Small intestine (tissue), 7 donors: ENCODE results near the gene XYLT2. TPM values are rescaled to one million over a fixed set of nuclear protein-coding genes. Genes with fewer than 3 reads are reported as not detected.

Experiments
- DNase-seq, 2 donors: peaks; one replicate each; pipeline versions ENCODE4 v3.0.0 to v3.0.0-alpha.2; 2013
- FAIRE-seq: peaks from 2 replicates; lab custom pipeline; 2012; peaks lifted over from hg19 to GRCh38; lab: Jason Lieb, UNC
- H3K27ac ChIP-seq, 3 donors: one replicate each; pipeline ENCODE4 v1.5.1; 2013; ENCODE audit warnings: low read length in 2 of 3, mild to moderate bottlenecking in 2 of 3, control low read depth in 1 of 3, inconsistent platforms in 1 of 3, low read depth in 1 of 3, moderate library complexity in 1 of 3
- H3K27me3 ChIP-seq, 3 donors: one replicate each; pipeline ENCODE4 v1.6.1; 2013; ENCODE audit warnings: low read length in 3 of 3, inconsistent platforms in 1 of 3; ENCODE audit not compliant: control insufficient read depth in 3 of 3, insufficient read depth in 3 of 3
- H3K36me3 ChIP-seq, 3 donors: one replicate each; pipeline ENCODE4 v1.6.1; 2013; ENCODE audit warnings: low read length in 3 of 3, inconsistent platforms in 1 of 3, low read depth in 1 of 3, mild to moderate bottlenecking in 1 of 3, moderate library complexity in 1 of 3; ENCODE audit not compliant: control insufficient read depth in 3 of 3, insufficient read depth in 2 of 3
- H3K4me1 ChIP-seq, 3 donors: one replicate each; pipeline ENCODE4 v1.6.1; 2013; ENCODE audit warnings: low read length in 2 of 3, inconsistent platforms in 1 of 3, low read depth in 1 of 3, mild to moderate bottlenecking in 1 of 3, moderate library complexity in 1 of 3; ENCODE audit not compliant: control insufficient read depth in 3 of 3, insufficient read depth in 2 of 3
- H3K4me3 ChIP-seq, 3 donors: one replicate each; pipeline ENCODE4 v1.5.1; 2013; ENCODE audit warnings: low read length in 3 of 3, control low read depth in 1 of 3, inconsistent platforms in 1 of 3, low read depth in 1 of 3, mild to moderate bottlenecking in 1 of 3, moderate library complexity in 1 of 3
- H3K9me3 ChIP-seq, 2 donors: one replicate each; pipeline ENCODE4 v1.6.1; 2013; ENCODE audit warnings: low read depth in 1 of 2, low read length in 1 of 2; ENCODE audit not compliant: control insufficient read depth in 2 of 2, insufficient read depth in 1 of 2
- WGBS, 3 donors: extraction: QIAGEN DNeasy Blood & Tissue Kit; methylation state at CpG; one replicate each; pipeline ENCODE4 v1.1.7; 2013; 5-methylcytosine and 5-hydroxymethylcytosine counted together
- polyA plus RNA-seq, 4 donors: library from polyadenylated mRNA; stranded (reverse) in 3 of 4; unstranded in 1 of 4; fragments of 200-250 nt in 3 of 4; fragments of 120-200 nt in 1 of 4; gene quantifications; one replicate each; pipeline versions ENCODE4 v1.2.1 to v1.2.3, GENCODE V29; 2013
- donor health status: healthy with polysubstance abuse.
- donor health status: control.
- donor health status: control.
- donor health status: Bipolar disorder and iron deficiency.
- donor health status: healthy.

The XYLT2 gene
- polyA plus RNA-seq, 4 donors = 3.8 to 18.2 (median 6.7) TPM

DNA sequence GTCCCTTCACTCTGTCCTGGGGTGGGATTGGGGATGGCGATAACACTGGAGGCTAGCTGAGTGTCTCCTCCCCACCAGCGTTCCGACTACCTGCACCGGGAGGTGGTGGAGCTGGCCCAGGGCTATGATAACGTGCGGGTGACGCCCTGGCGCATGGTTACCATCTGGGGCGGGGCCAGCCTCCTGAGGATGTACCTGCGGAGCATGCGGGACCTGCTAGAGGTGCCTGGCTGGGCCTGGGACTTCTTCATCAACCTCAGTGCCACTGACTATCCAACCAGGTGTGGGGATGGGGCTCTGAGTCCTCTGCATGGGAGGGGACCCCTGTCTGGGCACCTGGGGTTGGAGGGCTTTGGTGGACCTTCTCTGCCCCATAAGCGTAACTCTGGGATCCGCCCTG, 8.8 kb downstream of the XYLT2 start:
- WGBS, 3 donors = 85 to 95% (median 92%) methylated on average over 13 of the region's 13 CpGs
- H3K36me3 ChIP-seq = peaks cover 11 to 82% (median 13%) of the 10 kb centered on the region in 3 donors
- H3K27me3 ChIP-seq = no peaks in the 10 kb centered on the region
- no peaks in the 10 kb centered on the region for H3K9me3 ChIP-seq
- DNase-seq (no peak), FAIRE-seq (no peak)
- no peak overlapping the region for H3K27ac ChIP-seq
- H3K4me3 ChIP-seq = no peak overlapping the region
- no peaks in the 10 kb centered on the region for H3K4me1 ChIP-seq

DNA sequence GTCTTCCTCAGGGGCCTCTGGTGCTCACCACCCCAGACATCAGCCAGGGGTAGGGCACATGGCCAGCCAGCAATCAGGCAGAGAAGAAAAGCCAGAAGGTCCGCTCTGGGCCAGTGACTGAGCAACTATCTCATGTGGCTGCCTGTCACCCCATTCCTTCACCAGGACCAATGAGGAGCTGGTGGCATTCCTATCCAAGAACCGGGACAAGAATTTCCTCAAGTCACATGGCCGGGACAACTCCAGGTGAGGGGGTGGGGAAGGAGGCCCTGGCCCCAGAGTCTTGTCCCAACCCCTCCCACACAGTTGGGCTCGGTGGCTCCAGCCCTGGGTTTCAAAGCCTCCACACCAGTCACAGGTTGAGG, 9.4 kb downstream of the XYLT2 start:
- Histone ChIP-seq H3K27ac (no peak overlapping the region), H3K36me3 (peaks cover 11 to 88% (median 13%) of the 10 kb centered on the region in 3 donors), H3K9me3 (no peaks in the 10 kb centered on the region), H3K4me3 (no peak overlapping the region), H3K27me3 (no peaks in the 10 kb centered on the region), H3K4me1 (no peaks in the 10 kb centered on the region)
- DNase-seq (no peak), FAIRE-seq (no peak)
- WGBS, 3 donors = 75 to 94% (median 89%) methylated on average over 4 of the region's 4 CpGs

DNA sequence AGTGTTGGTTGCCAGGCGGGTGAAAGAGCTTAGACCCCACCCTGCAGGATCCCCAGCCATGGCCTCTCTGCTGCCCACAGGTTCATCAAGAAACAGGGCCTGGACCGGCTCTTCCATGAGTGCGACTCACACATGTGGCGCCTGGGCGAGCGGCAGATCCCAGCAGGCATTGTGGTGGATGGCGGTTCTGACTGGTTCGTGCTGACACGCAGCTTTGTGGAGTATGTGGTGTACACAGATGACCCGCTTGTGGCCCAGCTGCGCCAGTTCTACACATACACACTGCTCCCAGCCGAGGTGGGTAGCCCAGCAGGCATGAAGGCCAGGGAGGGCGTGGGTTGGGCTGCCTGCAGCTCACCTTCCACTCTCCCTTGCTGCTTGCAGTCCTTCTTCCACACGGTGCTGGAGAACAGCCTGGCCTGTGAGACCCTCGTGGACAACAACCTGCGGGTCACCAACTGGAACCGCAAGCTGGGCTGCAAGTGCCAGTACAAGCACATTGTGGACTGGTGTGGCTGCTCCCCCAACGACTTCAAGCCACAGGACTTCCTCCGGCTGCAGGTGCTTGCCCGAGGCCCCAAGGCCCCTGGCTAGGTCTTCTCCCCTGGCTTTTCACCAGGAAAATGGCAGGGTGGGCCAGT, 9.9 kb downstream of the XYLT2 start:
- no peak overlapping the region for H3K27ac ChIP-seq
- DNase-seq (no peak), FAIRE-seq (no peak)
- H3K4me3 ChIP-seq = no peak overlapping the region
- H3K27me3 ChIP-seq = no peaks in the 10 kb centered on the region
- H3K4me1 ChIP-seq = no peaks in the 10 kb centered on the region
- 90 to 94% (median 92%) methylated on average over 19 to 20 of the region's 20 CpGs for WGBS, 3 donors
- peaks cover 11 to 90% (median 13%) of the 10 kb centered on the region in 3 donors for H3K36me3 ChIP-seq
- H3K9me3 ChIP-seq = no peaks in the 10 kb centered on the region

DNA sequence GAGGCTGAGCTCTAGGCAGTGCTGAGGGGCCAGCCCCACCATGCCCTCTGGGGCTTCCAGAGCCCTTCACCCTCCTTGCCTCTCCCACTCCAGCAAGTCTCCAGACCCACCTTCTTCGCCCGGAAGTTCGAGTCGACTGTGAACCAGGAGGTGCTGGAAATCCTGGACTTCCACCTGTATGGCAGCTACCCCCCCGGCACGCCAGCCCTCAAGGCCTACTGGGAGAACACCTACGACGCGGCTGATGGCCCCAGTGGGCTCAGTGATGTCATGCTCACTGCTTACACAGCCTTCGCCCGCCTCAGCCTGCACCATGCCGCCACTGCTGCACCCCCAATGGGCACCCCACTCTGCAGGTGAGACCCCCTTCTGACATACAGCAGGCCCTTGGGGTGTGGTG, 10.5 kb downstream of the XYLT2 start:
- peaks cover 11 to 95% (median 13%) of the 10 kb centered on the region in 3 donors for H3K36me3 ChIP-seq
- no peak for FAIRE-seq

DNA sequence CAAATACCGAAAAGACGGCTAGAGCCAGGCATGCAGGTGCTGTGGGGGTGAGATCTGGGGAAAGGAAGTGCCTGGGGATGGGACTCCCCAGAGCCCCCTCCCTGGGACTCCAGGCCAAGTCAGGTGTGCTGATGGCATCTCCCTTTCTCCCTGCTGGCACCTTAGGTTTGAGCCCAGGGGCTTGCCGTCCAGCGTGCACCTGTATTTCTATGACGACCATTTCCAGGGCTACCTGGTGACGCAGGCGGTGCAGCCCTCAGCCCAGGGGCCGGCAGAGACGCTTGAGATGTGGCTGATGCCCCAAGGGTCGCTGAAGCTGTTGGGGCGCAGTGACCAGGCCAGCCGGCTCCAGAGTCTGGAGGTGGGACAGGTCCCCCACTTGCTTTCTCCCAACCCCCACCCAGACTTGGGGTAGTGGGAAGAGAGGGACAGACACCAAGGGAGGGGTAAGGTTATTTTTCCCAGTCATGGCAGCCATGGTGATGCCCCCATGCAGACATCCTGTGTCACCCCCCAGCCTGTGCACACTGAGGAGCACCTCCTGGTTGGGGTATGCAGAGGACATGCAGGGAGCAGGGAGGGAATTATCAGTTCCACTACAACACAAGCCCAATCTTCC, 11.1 kb downstream of the XYLT2 start:
- H3K36me3 ChIP-seq = peaks cover 11 to 95% (median 13%) of the 10 kb centered on the region in 3 donors
- H3K9me3 ChIP-seq = no peaks in the 10 kb centered on the region
- peaks cover 0 to 3% (median 0%) of the 10 kb centered on the region in 3 donors for H3K4me1 ChIP-seq
- 95 to 97% (median 96%) methylated on average over 12 of the region's 12 CpGs for WGBS, 3 donors
- DNase-seq = no peak
- no peak overlapping the region for H3K4me3 ChIP-seq
- no peaks in the 10 kb centered on the region for H3K27me3 ChIP-seq
- no peak for FAIRE-seq
- H3K27ac ChIP-seq = no peak overlapping the region

More for the DNA sequence above, 10.5 kb downstream of the XYLT2 start:
- WGBS, 3 donors = 93 to 97% (median 94%) methylated on average over 12 of the region's 12 CpGs
- Histone ChIP-seq H3K27ac (no peak overlapping the region), H3K27me3 (no peaks in the 10 kb centered on the region), H3K4me1 (no peaks in the 10 kb centered on the region), H3K4me3 (no peak overlapping the region), H3K9me3 (no peaks in the 10 kb centered on the region)
- DNase-seq = no peak

DNA sequence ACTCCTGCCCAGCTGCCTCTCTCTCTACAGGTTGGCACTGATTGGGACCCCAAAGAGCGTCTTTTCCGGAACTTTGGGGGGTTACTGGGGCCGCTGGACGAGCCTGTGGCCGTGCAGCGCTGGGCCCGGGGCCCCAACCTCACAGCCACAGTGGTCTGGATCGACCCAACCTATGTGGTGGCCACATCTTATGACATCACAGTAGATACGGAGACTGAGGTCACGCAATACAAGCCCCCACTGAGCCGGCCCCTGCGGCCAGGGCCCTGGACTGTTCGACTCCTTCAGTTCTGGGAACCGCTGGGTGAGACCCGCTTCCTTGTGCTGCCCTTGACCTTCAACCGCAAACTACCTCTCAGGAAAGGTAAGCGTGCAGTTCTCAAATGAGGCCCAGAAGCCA, 12.3 kb downstream of the XYLT2 start:
- H3K27me3 ChIP-seq = no peaks in the 10 kb centered on the region
- H3K4me3 ChIP-seq = no peak overlapping the region
- H3K9me3 ChIP-seq = no peaks in the 10 kb centered on the region
- no peak for FAIRE-seq
- no peak overlapping the region for H3K27ac ChIP-seq
- WGBS, 3 donors = 93 to 97% (median 95%) methylated on average over 17 of the region's 17 CpGs
- H3K4me1 ChIP-seq = peaks cover 0 to 9% (median 0%) of the 10 kb centered on the region in 3 donors
- peaks cover 11 to 84% (median 13%) of the 10 kb centered on the region in 3 donors for H3K36me3 ChIP-seq
- DNase-seq = no peak

DNA sequence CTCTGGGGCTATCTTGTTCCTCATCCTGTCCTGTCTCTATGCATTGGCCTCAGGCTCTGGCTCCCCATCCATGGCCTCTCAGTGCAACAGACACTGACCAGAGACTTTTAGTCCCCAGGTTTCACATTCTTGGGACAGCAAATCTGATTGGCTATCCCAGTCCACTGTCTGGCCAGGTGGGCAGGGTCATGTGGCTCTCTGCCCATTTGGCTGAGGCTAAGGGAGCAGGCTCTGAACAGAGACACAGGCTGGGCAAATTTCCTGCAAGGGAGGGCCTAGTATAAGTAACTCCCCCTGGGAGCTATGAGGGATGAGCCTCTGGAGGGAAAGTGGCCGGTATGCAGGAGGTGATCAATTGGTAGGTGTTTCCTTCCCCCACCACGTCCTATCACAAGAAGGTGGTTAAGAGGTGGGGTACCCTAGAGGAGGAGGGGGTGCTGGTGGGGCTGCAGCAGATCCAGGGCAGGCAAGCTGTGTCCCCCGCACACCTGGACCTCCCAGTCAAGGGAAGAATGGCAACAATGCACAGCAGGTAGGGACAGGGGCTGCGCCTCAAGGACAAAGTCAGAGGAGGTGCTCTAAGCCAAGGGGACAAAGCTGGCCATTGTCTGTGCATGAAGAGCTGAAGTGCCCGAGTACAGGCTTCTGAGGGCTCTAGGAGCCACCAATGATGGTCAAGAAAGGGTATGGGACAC, 13.2 kb downstream of the XYLT2 start:
- Histone ChIP-seq H3K4me1 (peaks cover 0 to 9% (median 0%) of the 10 kb centered on the region in 3 donors), H3K36me3 (peaks cover 10 to 81% (median 11%) of the 10 kb centered on the region in 3 donors), H3K27me3 (no peaks in the 10 kb centered on the region), H3K4me3 (no peak overlapping the region), H3K9me3 (no peaks in the 10 kb centered on the region), H3K27ac (no peak overlapping the region)
- 79 to 84% (median 84%) methylated on average over 5 of the region's 5 CpGs for WGBS, 3 donors
- FAIRE-seq = no peak
- DNase-seq = no peak

DNA sequence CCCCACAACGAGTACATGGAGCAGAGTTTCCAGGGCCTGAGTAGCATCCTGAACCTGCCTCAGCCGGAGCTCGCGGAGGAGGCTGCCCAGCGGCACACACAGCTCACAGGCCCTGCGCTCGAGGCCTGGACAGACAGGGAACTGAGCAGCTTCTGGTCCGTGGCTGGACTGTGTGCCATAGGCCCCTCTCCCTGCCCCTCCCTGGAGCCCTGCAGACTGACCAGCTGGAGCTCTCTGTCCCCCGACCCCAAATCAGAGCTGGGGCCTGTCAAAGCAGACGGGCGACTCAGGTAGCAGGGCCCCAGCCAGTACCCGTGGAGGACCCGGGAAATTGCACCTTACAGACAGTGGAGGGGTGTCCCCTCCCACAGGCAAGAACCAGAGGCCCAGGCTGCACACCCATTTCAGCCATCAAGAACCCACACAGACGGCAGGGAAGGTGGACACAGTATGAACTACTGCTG, 14.1 kb downstream of the XYLT2 start:
- H3K27ac ChIP-seq = no peak overlapping the region
- H3K9me3 ChIP-seq = no peaks in the 10 kb centered on the region
- no peaks in the 10 kb centered on the region for H3K27me3 ChIP-seq
- FAIRE-seq (no peak), DNase-seq (no peak)
- H3K4me1 ChIP-seq = peaks cover 0 to 9% (median 0%) of the 10 kb centered on the region in 3 donors
- peaks cover 5 to 81% (median 10%) of the 10 kb centered on the region in 3 donors for H3K36me3 ChIP-seq
- no peak overlapping the region for H3K4me3 ChIP-seq
- 81 to 86% (median 84%) methylated on average over 14 of the region's 14 CpGs for WGBS, 3 donors
